ENCODE measurements around the gene VSTM5. TPM values are rescaled to one million over a fixed set of nuclear protein-coding genes. Genes with fewer than 3 reads are reported as not detected.

The VSTM5 gene
- polyA plus RNA-seq, 3 donors: not detected

DNA sequence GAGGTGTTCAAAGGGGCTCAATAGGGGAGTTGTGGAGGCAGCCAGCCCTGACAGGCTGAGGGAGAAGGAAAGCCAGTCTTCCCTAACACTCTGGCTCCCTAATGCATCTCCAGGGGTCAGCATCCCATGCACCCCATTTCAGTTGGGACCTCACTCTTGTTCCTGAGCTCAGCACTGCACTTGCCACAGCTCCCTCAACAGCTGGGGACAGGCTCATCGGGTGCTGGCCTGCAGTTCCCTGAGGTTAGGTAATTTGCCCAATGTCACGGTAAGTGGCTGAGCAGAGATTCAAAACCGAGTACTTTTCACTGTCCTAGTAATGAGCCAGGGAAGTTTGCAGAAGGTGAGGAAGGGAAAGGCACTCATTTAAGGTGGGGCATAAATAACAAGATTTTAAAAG, 20.8 kb downstream of the VSTM5 start:
- Histone ChIP-seq H3K36me3 (replicated peaks in 1 of 2; ENCODE audit: control insufficient read depth in 1 of 2, insufficient read depth in 2 of 2, low read length in 2 of 2) (no peaks in the 10 kb centered on the region), H3K9ac (ENCODE audit: insufficient read depth, low read length, poor library complexity, severe bottlenecking) (no peak overlapping the region), H3K4me3 (replicated peaks in 1 of 3; ENCODE audit: low read depth in 2 of 3, low read length in 3 of 3) (no peak overlapping the region), H3K4me2 (replicated peaks; ENCODE audit: extremely low read depth, low read length, poor library complexity, severe bottlenecking) (no peak overlapping the region), H2AFZ (ENCODE audit: insufficient read depth, low read depth, low read length, poor library complexity, severe bottlenecking) (no peak overlapping the region), H3K27ac (ENCODE audit: low read depth in 1 of 2, low read length in 2 of 2) (no peak overlapping the region), H4K20me1 (ENCODE audit: insufficient read depth, low read length) (no peaks in the 10 kb centered on the region), H3K27me3 (ENCODE audit: control insufficient read depth in 2 of 2, insufficient read depth in 2 of 2, low read length in 2 of 2) (no peaks in the 10 kb centered on the region), H3K4me1 (ENCODE audit: control insufficient read depth in 1 of 2, insufficient read depth in 2 of 2, low read length in 2 of 2) (no peaks in the 10 kb centered on the region), H3K9me3 (replicated peaks in 1 of 2; ENCODE audit: control insufficient read depth in 1 of 2, insufficient read depth in 1 of 2, low read length in 2 of 2) (no peaks in the 10 kb centered on the region), H3K79me2 (ENCODE audit: insufficient read depth, low read length) (no peaks in the 10 kb centered on the region)
- Mint-ChIP-seq H3K27me3 (ENCODE audit: low read depth in 3 of 3) (peaks cover 0 to 4% (median 1%) of the 10 kb centered on the region in 3 donors), H3K9me3 (peaks cover 0 to 3% (median 1%) of the 10 kb centered on the region in 7 donors), H3K4me3 (no peak overlapping the region), H3K36me3 (no peaks in the 10 kb centered on the region), H3K27ac (no peak overlapping the region), H3K4me1 (no peaks in the 10 kb centered on the region)
- WGBS (ENCODE audit: insufficient coverage): 81% methylated on average over 3 of the region's 3 CpGs
- intact Hi-C loops (cut with micrococcal nuclease): no loop called here
- TF ChIP-seq, protein P1, sequence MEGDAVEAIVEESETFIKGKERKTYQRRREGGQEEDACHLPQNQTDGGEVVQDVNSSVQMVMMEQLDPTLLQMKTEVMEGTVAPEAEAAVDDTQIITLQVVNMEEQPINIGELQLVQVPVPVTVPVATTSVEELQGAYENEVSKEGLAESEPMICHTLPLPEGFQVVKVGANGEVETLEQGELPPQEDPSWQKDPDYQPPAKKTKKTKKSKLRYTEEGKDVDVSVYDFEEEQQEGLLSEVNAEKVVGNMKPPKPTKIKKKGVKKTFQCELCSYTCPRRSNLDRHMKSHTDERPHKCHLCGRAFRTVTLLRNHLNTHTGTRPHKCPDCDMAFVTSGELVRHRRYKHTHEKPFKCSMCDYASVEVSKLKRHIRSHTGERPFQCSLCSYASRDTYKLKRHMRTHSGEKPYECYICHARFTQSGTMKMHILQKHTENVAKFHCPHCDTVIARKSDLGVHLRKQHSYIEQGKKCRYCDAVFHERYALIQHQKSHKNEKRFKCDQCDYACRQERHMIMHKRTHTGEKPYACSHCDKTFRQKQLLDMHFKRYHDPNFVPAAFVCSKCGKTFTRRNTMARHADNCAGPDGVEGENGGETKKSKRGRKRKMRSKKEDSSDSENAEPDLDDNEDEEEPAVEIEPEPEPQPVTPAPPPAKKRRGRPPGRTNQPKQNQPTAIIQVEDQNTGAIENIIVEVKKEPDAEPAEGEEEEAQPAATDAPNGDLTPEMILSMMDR (IDR thresholded peaks at IDR 0.05): no peak
- DNase-seq: no peak

DNA sequence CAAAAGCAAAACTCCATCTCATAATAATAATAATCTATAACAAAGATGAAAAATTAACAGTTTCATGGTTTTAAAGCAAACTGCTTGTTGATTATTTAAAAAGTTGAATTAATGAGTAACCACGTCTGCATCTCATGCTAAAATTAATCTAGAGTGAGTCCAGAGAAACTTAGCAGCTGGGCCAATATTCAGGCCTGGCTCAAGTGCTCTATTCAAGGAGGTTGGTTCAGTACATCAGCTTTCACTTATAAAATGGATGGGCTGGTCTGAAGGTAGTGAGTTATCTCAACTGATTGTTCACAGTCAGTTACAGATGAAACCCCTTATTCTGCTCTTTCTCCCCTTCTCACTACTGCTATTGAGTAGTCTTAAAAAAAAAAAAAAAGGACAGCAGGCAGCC, 23.1 kb downstream of the VSTM5 start:
- Histone ChIP-seq H3K4me2 (replicated peaks; ENCODE audit: extremely low read depth, low read length, poor library complexity, severe bottlenecking) (no peak overlapping the region), H3K27ac (ENCODE audit: low read depth in 1 of 2, low read length in 2 of 2) (no peak overlapping the region), H3K4me1 (ENCODE audit: control insufficient read depth in 1 of 2, insufficient read depth in 2 of 2, low read length in 2 of 2) (no peaks in the 10 kb centered on the region), H3K9me3 (replicated peaks in 1 of 2; ENCODE audit: control insufficient read depth in 1 of 2, insufficient read depth in 1 of 2, low read length in 2 of 2) (no peaks in the 10 kb centered on the region), H3K9ac (ENCODE audit: insufficient read depth, low read length, poor library complexity, severe bottlenecking) (no peak overlapping the region), H4K20me1 (ENCODE audit: insufficient read depth, low read length) (no peaks in the 10 kb centered on the region), H3K27me3 (ENCODE audit: control insufficient read depth in 2 of 2, insufficient read depth in 2 of 2, low read length in 2 of 2) (no peaks in the 10 kb centered on the region), H3K79me2 (ENCODE audit: insufficient read depth, low read length) (no peaks in the 10 kb centered on the region), H3K36me3 (replicated peaks in 1 of 2; ENCODE audit: control insufficient read depth in 1 of 2, insufficient read depth in 2 of 2, low read length in 2 of 2) (no peaks in the 10 kb centered on the region), H3K4me3 (replicated peaks in 1 of 3; ENCODE audit: low read depth in 2 of 3, low read length in 3 of 3) (no peak overlapping the region), H2AFZ (ENCODE audit: insufficient read depth, low read depth, low read length, poor library complexity, severe bottlenecking) (no peak overlapping the region)
- Mint-ChIP-seq H3K4me1 (no peaks in the 10 kb centered on the region), H3K4me3 (no peak overlapping the region), H3K27me3 (ENCODE audit: low read depth in 3 of 3) (peaks cover 1 to 4% (median 1%) of the 10 kb centered on the region in 3 donors), H3K9me3 (peaks cover 0 to 3% (median 0%) of the 10 kb centered on the region in 7 donors), H3K27ac (no peak overlapping the region), H3K36me3 (no peaks in the 10 kb centered on the region)
- no peak for DNase-seq
- TF ChIP-seq, protein P1 (IDR thresholded peaks at IDR 0.05): no peak
- 100% methylated on average over 1 of the region's 1 CpG for WGBS (ENCODE audit: insufficient coverage)
- intact Hi-C loops (cut with micrococcal nuclease): no loop called here
